ENCODE results near the gene TAGLN2.

Gene TAGLN2

GRCh38 chr1:159947942-159948341 is 22.6 kb upstream of the TAGLN2 start:
- DNase-seq, result no peak

DNA sequence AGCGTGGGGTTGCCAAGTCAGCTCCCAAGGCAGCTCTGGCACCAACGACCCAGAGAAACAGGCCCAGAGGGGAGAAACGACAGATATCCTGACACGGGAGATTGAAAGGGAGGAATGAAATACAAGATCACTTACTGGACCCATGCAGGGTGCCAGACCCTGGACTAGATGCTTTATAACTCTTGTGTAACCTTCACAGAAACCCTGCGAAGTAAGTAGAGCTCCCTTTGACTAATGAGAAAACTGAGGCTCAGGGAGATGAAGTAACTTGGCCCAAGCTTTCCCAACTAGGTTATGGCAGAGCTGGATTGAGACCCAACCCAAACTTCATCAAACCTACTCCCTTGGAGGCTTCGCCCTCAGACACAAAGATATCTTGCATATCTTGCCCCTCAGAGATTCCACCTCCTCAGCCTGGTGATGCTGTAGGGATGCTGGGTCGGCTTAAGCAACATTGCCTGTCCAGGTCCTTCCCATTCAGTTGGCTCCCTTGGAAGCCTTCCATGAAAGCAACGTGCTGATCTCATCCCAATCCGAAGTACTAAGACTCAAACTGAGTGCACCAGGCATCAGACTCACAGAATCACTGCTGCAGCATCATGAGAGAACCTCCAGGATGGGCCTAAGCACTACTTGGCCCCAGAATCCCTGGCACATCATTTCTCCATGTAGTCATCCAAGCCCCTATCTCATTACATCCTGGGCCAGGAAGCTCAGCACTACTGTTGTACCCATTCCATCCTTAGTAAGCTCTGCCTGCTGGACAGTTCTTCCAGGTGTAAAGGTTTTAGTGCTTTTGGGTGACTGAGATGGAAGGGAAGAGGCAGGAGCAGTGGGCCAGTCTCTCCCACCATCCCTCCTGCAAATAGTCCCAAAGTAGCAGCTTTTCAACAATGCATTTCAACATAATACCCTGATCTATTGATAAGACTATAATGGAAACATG is 21.2 kb upstream of the TAGLN2 start:
- no peak for DNase-seq

GRCh38 chr1:159945483-159946241 is 20.4 kb upstream of the TAGLN2 start, which contains the start of gene IGSF9:
Gene IGSF9, minus strand, starts transcription at chr1:159945613. Its CDS starts 2,159 bp downstream, at chr1:159943454.
- peak; percentile 72 to 74 for DNase-seq

DNA sequence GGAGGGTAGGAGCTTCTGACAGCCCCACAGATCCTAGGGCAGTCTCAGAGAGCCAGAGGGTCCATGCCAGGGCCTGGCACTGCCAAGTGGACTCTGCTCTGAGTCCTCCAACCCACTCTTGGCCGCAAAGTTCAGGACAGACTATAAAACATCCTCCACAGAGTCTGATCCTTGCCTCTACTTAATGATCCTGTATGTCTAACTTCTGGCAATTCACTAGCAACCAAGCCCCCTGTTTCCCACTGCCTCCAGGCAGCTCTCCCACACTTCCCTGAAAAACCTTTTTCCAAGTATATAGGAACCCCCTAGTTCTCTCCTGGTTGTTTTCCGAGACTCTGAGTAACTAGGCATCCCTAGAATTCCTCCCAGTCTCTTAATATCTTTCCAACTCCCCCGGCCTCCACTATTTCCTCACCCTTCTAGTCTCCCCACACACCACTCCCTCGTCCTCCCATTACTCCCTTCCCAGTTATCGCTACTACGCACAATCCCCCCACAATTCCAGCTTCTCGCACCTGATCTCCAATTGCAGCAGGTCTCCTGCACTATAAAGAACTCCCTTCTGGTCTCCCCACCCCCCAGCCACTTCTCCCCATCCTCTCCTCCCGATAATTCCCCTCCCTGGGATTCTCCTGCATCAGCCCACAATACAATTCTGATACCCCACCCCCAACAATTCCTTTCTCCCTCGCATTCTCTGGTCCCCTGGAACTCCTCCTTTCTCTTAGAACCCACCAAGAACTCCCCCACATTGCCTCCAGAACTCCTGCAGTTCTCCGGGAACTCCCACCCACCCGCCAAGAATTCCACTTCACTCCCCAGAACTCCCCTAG is 19.5 kb upstream of the TAGLN2 start:
- DNase-seq, result no peak

DNA sequence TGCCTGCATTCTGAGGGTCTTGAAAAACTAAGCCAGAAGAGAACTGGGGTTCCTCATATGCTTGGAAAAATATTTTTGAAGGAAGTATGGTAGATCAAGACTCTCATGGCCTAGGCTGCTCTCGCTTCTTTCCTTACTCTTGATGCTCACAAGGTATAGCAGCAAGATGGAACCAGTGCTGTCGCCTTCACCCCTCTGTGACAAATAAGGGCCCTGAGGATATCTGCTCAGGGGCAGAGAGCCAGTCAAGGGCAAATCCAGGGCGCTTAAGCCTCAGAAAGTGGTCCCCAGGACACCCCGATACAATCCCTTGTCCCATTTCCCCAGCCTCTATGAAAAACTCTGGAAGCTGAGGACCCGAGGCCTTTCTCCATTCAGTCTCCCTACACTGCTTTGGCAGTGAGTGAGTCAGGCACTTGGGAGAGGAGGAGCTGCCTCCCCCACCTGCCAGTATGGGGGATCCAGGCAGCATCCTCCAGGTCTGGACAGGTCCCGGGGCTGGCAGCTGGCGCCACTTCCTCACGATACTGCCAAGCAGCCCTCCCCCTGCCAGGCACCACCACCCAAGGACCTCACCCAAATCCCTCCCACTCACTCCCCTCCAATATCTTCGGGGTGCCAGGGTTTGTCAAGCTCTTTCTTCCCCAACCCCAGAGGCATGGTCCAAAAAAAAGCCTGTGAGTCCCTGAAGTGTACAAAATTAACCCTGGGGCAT is 18.8 kb upstream of the TAGLN2 start:
- no peak for DNase-seq

GRCh38 chr1:159943278-159943640 is 18.0 kb upstream of the TAGLN2 start:
- DNase-seq, result no peak

GRCh38 chr1:159942632-159943277 is 17.4 kb upstream of the TAGLN2 start:
- no peak for DNase-seq

GRCh38 chr1:159941591-159942560 is 16.6 kb upstream of the TAGLN2 start:
- no peak for DNase-seq

DNA sequence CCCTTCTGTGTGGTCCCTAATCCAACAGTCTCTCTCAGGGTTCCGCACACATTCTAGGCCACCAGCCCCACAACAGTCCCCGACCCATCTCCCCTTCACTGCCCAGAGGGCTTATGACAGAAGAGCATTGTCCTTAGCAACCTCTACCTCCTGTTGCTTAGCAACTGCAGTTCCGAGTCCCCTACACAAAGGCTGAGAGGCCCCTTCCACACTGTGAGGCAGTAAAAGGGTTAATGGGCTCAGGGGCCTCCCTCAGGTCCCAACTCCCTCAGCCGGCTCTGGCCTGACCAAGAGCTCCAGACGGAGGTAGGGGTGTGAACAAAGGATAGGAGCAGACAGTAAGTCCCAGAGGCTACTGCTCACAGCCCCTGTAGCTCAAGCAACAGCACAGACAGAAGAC is 15.8 kb upstream of the TAGLN2 start:
- no peak for DNase-seq

DNA sequence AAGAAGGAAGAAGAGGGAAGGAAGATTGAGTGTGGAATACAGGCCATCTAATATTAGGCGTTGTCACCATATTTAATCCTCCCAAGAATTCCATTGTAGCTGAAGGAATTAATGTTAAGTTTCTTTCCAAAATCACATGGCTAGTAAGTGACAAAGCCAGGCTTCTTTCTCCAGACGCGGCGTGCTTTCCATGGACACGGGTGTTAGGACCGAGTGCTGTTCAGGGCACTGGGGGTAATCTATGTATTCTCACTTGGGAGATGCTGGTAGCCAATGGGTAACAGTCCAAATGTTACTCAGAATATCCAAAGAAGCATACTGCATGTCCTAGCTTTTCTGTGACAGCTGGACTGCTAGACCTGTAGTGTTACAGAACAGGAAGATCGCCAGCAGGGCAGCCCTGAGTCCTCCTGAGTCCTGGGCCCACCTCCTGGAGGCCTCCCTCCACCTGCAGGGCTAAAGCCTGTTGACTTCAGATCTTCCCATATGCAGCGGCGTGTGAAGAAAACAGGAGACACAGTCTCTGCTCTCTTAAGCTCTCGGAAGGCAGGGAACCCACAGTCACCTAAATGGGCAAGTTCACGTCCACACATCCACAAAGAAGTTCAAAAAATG is 14.8 kb upstream of the TAGLN2 start:
- no peak for DNase-seq

- no peak for DNase-seq
Measured at GRCh38 chr1:159939678-159940002, 14.3 kb upstream of the TAGLN2 start.

DNA sequence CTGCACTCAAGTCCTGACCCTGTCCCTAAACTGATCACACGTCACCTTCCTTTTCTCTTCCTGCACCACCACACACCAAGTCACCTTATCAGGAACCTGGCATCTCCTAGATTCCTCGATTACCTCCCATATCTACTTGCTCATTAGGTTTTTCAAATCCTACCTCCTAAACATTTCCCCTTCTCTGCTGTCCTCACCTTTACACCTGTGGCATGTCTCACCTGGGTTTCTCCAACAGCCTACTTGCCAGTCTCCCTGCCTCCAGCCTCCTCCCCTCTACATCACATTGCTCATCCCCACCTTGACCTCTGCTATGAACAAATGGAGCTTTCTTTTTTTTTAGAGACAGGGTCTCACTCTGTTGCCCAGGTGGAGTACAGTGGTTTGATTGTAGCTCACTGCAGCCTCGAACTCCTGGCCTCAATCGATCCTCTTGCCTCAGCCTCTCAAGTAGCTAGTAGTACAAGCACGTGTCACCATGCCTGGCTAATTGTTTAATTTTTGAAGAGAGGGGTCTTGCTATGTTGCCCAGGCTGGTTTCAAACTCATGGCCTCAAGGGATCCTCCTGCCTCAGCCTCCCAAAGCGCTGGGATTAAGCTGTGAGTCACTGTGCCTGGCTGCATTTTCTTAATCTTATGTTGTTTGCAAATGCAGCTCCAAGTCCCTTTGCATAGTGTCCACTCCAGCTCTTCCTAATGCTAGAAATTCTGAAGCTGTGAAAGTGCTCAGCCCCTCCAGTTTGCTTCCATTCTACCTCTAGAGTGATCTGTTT is 13.8 kb upstream of the TAGLN2 start:
- DNase-seq, result no peak

DNA sequence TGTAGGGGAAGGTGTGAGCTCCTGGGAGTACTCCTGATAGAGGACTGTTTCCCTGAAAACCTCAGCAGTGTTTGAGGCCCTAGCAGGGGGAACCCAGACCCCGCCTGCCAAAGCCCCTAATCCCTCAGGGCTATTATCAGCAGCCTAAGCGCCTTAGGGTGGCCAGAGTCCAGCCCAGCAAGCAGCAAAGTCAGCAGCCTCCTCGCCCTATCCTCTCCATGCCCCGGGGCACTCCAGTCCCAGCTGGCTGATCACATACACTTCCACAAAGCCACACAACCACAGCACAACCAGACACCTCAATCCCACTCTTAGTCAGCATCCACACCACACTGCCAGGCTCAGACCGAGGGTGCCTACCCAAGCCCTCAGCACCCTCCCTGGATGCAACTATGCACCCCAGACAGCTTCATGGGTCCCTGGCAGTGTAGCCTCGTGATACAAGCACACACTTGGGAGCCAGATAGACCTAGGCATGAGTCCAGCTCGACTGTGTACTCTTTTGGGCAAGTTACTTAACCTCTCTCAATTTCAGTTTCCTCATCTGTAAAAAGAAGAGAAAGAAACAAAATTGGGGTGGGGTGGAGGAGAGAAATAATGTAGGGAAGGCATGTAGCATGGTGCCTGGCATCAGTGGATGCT is 13.0 kb upstream of the TAGLN2 start:
- DNase-seq, result no peak

GRCh38 chr1:159937054-159937750 is 11.9 kb upstream of the TAGLN2 start:
- no peak for DNase-seq

GRCh38 chr1:159936273-159936904 is 11.1 kb upstream of the TAGLN2 start:
- DNase-seq, result peak; percentile 62 to 89

DNA sequence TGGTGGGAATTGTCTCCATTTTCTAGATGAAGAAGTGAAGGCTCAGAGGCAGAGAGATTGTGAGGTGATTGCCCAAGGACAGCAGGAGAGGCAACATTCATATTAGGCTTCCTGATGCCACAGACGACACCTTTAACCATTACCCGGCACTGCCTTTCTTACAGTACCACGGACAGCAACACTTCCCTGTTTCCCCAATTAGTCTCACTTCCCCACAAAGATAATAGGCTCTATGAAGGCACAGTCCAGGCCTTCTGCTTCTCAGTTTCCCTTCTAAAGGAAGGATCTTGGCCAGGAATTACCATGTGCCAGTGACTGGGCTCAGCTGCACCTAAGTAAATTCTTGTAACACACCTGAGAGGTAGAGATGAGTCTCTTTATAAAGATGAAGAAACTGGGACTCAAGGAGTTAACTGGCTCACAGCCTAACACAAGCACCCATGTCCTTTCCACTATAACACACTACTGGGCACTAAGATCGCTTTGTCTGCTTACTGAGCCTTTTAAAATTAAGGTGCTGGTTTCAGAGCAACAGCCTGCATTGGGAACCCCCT is 10.5 kb upstream of the TAGLN2 start:
- DNase-seq, result no peak

DNA sequence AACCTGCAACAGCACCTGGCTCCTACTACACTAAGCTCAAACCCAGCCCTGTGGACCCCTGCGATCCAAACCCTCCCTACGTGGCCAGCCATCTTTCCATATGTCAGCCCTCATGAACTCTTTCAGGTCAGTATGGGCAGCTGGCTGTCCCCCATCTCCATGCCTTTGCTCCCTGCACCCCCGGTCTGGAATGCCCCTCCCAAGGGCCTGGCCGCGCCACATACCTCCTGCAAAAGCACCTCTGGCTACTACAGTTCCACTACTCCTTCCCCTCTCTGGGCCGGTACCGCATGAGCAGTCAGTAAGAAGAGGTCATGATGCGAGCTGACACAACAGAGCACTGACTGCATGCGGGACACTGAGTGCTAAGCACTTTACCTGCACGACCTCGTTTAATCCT is 10.0 kb upstream of the TAGLN2 start:
- DNase-seq, result no peak

Data from activated CD4-positive, alpha-beta T cell treated with anti-CD3 and anti-CD28 coated beads for 4 hours (primary cell).